Neural crest cell (in vitro differentiated cells): ENCODE data around the gene RPH3AL. TPM values are rescaled to one million over a fixed set of nuclear protein-coding genes. Genes with fewer than 3 reads are reported as not detected.

ENCODE experiments used
- DNase-seq: peaks from one replicate; pipeline ENCODE4 v3.0.0; 2021; ENCODE audit warnings: low read depth, mixed read lengths, low spot score
- H3K27ac Mint-ChIP-seq: one replicate; pipeline ENCODE4 v1.8.0; 2021; ENCODE audit warnings: mild to moderate bottlenecking, mixed read lengths; ENCODE audit not compliant: unreplicated experiment
- H3K27me3 Mint-ChIP-seq: 2 replicates; pipeline ENCODE4 v1.8.0; 2021; ENCODE audit warnings: low read depth, mild to moderate bottlenecking, mixed read lengths
- H3K36me3 Mint-ChIP-seq: 2 replicates; pipeline ENCODE4 v1.8.0; 2021; ENCODE audit warnings: low read depth, mild to moderate bottlenecking, mixed read lengths
- H3K4me1 Mint-ChIP-seq: 2 replicates; pipeline ENCODE4 v1.8.0; 2021; ENCODE audit warnings: mixed read lengths
- H3K4me3 Mint-ChIP-seq: one replicate; pipeline ENCODE4 v1.8.0; 2021; ENCODE audit warnings: mild to moderate bottlenecking, mixed read lengths
- H3K9me3 Mint-ChIP-seq: 2 replicates; pipeline ENCODE4 v1.8.0; 2021; ENCODE audit warnings: mixed read lengths
- total RNA-seq: library from RNA; stranded (reverse); gene quantifications from 2 replicates; pipeline ENCODE4 v1.2.1, GENCODE V29; 2021
- TF ChIP-seq, protein P1 (sequence below): fragments of 200-600 bp; sonication (generic); conservative IDR thresholded peaks from 2 replicates; pipeline ENCODE4 v1.5.0; 2021; ENCODE audit warnings: antibody characterized with exemption, mild to moderate bottlenecking

RPH3AL gene
- total RNA-seq, 1 donor from 2014 or later: 1.9 TPM

DNA sequence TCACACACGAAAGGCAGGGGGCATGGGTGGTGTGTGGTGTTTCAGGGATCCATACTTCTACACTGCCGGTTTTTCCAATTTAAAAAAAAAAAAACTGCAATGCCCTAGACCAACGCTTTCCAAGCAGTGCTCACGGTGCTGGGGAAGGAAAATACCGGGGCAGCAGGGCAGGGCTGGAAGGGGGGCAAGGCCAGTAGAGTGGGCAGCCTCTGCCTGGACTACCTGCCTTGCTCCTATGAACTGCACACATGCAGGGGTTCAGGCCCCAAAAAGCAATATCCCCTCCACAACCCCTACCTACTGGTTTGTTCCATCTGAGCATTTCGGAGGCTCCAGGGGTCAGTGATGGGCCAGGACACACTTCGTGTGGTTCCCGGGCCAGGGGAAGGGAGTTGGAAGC, 29.4 kb downstream of the RPH3AL start:
- peaks cover 20% of the 10 kb centered on the region for H3K27me3 Mint-ChIP-seq
- no peaks in the 10 kb centered on the region for H3K36me3 Mint-ChIP-seq
- no peak overlapping the region for H3K27ac Mint-ChIP-seq
- no peak overlapping the region for H3K4me3 Mint-ChIP-seq
- no peak for DNase-seq
- peaks cover 3% of the 10 kb centered on the region for H3K9me3 Mint-ChIP-seq
- TF ChIP-seq, protein P1, sequence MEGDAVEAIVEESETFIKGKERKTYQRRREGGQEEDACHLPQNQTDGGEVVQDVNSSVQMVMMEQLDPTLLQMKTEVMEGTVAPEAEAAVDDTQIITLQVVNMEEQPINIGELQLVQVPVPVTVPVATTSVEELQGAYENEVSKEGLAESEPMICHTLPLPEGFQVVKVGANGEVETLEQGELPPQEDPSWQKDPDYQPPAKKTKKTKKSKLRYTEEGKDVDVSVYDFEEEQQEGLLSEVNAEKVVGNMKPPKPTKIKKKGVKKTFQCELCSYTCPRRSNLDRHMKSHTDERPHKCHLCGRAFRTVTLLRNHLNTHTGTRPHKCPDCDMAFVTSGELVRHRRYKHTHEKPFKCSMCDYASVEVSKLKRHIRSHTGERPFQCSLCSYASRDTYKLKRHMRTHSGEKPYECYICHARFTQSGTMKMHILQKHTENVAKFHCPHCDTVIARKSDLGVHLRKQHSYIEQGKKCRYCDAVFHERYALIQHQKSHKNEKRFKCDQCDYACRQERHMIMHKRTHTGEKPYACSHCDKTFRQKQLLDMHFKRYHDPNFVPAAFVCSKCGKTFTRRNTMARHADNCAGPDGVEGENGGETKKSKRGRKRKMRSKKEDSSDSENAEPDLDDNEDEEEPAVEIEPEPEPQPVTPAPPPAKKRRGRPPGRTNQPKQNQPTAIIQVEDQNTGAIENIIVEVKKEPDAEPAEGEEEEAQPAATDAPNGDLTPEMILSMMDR: no peak
- peaks cover 9% of the 10 kb centered on the region for H3K4me1 Mint-ChIP-seq

DNA sequence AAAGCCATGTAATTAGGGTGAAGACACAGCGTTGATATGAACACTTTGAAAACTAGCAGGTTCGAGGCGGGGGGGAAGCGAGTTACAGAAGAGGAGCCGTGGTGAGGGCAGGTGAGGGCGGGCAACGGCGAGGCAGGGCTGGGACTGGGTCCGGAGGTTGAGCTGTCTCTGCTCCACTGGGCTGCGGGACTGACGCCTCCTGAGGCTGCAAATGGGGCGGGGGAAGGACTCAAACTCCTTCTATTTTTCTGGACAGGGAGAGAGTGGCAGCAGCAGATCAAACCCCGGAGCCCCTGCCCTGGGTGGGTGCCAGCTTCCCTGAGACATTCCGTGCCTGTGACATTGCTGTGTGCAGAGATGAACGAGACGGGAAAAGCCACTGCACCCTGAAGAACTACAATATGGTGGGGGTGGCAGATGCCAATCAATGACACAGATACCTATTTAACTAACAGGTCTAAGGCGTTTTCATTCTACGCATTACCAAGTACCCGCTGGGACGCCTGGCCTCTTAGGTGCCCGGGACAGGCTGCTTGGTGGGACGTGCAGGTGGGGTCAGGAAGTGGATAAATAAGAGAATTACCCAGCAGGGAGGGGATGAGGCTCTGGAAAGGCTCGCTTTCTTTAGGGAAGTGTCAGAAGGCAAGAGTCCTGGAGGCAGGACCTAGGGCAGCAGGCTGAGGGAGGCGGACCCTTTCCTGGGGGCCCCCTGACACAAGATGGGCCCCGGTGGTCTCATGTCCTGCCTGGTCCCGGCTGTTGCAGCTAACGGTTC, 30.4 kb downstream of the RPH3AL start:
- H3K36me3 Mint-ChIP-seq: no peaks in the 10 kb centered on the region
- H3K4me3 Mint-ChIP-seq: no peak overlapping the region
- peaks cover 20% of the 10 kb centered on the region for H3K27me3 Mint-ChIP-seq
- TF ChIP-seq, protein P1: no peak
- peaks cover 9% of the 10 kb centered on the region for H3K4me1 Mint-ChIP-seq
- peaks cover 10% of the 10 kb centered on the region for H3K9me3 Mint-ChIP-seq
- no peak for DNase-seq
- no peak overlapping the region for H3K27ac Mint-ChIP-seq

DNA sequence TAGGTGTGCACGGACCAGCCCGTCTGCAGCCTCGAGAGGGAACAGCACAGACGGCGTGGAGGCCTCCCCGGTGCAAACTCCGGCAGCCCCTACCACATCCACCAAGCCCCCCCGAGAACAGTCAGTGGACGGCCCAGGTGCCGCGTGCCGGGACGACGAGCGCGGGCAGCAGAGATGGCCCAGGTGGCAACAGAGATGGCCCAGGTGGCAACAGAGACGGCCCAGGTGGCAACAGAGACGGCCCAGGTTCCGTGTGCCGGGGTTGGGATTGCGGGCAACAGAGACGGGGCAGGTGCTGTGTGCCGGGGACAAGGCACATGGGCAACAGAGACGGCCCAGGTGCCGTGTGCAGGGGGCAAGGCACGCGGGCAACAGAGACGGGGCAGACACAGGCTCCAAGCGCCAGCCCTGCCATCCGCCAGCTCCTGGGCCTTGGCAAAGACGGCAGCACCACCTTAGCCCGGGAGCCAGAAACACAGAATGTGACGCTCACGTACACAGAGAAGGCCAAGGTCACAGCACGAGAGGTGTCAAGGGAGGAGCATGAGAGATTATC, 31.1 kb downstream of the RPH3AL start:
- TF ChIP-seq, protein P1: no peak
- H3K27ac Mint-ChIP-seq: no peak overlapping the region
- no peak for DNase-seq
- no peak overlapping the region for H3K4me3 Mint-ChIP-seq
- H3K27me3 Mint-ChIP-seq: peaks cover 20% of the 10 kb centered on the region
- no peaks in the 10 kb centered on the region for H3K36me3 Mint-ChIP-seq
- H3K4me1 Mint-ChIP-seq: peaks cover 9% of the 10 kb centered on the region
- peaks cover 10% of the 10 kb centered on the region for H3K9me3 Mint-ChIP-seq

DNA sequence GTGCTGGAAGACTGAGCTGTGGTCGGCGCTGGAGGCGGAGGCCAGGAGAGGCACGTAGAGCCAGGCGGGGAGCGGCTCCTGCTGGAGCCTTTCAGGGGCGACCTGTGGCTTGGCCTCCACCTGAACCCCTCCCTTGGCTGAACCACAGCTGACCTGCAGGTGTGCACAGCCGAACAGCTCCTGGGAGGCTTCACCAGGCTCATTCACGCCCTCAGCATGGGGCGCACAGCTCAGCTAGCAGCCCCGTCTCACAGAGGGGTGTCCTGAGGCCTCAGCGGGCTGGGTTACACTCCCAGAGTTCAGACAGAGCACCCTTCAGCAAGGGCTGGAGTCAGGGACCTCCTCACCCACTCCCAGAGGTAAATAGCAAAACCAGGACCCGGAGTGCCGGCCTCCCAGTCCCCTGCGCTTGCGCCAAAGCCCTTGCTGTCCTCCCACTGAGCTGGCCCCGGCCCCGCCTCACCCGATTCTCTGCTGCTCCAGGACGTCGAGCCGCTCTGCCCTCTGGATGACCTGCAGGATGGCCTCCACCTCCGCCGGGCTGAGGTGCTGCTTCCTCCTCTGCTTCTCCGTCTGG, 31.7 kb downstream of the RPH3AL start:
- Mint-ChIP-seq H3K4me1 (peaks cover 9% of the 10 kb centered on the region), H3K27ac (no peak overlapping the region), H3K27me3 (peaks cover 20% of the 10 kb centered on the region), H3K4me3 (no peak overlapping the region), H3K36me3 (no peaks in the 10 kb centered on the region), H3K9me3 (peaks cover 15% of the 10 kb centered on the region)
- TF ChIP-seq, protein P1: no peak
- no peak for DNase-seq

DNA sequence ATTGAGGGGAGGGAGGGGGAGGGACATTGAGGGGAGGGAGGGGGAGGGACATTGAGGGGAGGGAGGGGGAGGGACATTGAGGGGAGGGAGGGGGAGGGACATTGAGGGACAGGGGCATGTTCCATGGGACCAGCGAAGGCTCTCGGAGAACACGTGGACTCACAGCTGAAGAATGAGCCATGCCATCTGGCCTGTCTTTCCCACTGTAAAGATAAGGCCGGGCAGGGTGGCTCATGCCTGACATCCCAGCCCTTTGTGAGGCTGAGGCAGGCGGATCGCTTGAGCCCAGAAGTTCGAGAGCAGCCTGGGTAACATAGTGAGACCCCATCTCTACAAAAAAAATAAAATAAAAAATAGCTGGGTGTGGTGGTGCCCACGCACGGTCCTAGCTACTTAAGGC, 32.5 kb downstream of the RPH3AL start:
- H3K27ac Mint-ChIP-seq: no peak overlapping the region
- DNase-seq: no peak
- peaks cover 20% of the 10 kb centered on the region for H3K27me3 Mint-ChIP-seq
- TF ChIP-seq, protein P1: no peak
- no peak overlapping the region for H3K4me3 Mint-ChIP-seq
- peaks cover 5% of the 10 kb centered on the region for H3K36me3 Mint-ChIP-seq
- H3K4me1 Mint-ChIP-seq: peaks cover 9% of the 10 kb centered on the region
- peaks cover 23% of the 10 kb centered on the region for H3K9me3 Mint-ChIP-seq
